Uterus (tissue), 2 donors: Measurements from ENCODE around the gene MINDY3.

Source experiments
- POLR2A ChIP-seq, 2 donors: fragments of 450-650 bp; IDR thresholded peaks; one replicate each; pipeline ENCODE4 v1.6.1; 2016; ENCODE audit warnings: antibody characterized with exemption in 2 of 2, mild to moderate bottlenecking in 1 of 2, moderate library complexity in 1 of 2
- TF ChIP-seq, protein P1 (sequence below), 4 experiments: fragments of 200-600 bp in 2 of 4; fragments of 450-650 bp in 2 of 4; sonication (generic) in 2 of 4; IDR thresholded peaks; one replicate each; pipeline ENCODE4 v1.5.1; 2016 to 2019; ENCODE audit warnings: antibody characterized with exemption in 4 of 4, mild to moderate bottlenecking in 2 of 4, moderate library complexity in 1 of 4

DNA sequence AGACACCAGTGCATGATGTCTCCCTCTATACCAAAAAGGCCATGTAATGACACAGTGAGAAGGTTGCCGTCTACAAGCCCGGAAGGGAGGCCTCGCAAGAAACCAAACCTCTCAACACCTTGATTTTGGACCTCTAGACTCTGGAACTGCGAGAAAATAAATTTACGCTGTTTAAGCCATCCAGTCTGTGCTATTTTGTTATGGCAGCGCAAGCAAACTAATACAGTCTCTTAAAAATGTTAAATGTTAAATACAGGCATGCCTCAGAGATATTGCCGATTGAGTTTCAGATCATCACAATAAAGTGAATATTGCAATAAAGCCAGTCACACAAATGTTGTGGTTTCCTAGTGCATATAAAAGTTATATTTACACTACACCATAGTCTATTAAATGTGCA lies 5.0 kb upstream of the MINDY3 start:
- TF ChIP-seq POLR2A (IDR thresholded peaks at IDR 0.05): no peak
- TF ChIP-seq, protein P1, sequence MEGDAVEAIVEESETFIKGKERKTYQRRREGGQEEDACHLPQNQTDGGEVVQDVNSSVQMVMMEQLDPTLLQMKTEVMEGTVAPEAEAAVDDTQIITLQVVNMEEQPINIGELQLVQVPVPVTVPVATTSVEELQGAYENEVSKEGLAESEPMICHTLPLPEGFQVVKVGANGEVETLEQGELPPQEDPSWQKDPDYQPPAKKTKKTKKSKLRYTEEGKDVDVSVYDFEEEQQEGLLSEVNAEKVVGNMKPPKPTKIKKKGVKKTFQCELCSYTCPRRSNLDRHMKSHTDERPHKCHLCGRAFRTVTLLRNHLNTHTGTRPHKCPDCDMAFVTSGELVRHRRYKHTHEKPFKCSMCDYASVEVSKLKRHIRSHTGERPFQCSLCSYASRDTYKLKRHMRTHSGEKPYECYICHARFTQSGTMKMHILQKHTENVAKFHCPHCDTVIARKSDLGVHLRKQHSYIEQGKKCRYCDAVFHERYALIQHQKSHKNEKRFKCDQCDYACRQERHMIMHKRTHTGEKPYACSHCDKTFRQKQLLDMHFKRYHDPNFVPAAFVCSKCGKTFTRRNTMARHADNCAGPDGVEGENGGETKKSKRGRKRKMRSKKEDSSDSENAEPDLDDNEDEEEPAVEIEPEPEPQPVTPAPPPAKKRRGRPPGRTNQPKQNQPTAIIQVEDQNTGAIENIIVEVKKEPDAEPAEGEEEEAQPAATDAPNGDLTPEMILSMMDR (IDR thresholded peaks at IDR 0.05): no peak
